Adrenal gland (tissue), 12 donors: ENCODE measurements around the gene PEX14. TPM values are rescaled to one million over a fixed set of nuclear protein-coding genes. Genes with fewer than 3 reads are reported as not detected.

Experiments used
- DNase-seq, 7 donors: peaks; one replicate each; pipeline ENCODE4 v3.0.0-alpha.2; 2019 to 2020
- H3K27ac ChIP-seq, 5 donors: fragments of 200-600 bp; sonication (generic) in 4 of 5; 1 replicate in 3 of 5; 2 replicates in 2 of 5; pipeline versions ENCODE4 v1.5.1 to v1.8.0; 2016 to 2020; ENCODE audit warnings: mild to moderate bottlenecking in 1 of 5
- H3K27me3 ChIP-seq: fragments of 200-600 bp; 2 replicates; pipeline ENCODE4 v1.8.0; 2021
- H3K36me3 ChIP-seq, 2 donors: fragments of 200-600 bp; replicated peaks in 1 of 2; 1 replicate in 1 of 2; 2 replicates in 1 of 2; pipeline versions ENCODE4 v1.5.1 to v1.8.0; 2018 to 2022
- H3K4me1 ChIP-seq, 2 donors: fragments of 200-600 bp; replicated peaks in 1 of 2; 1 replicate in 1 of 2; 2 replicates in 1 of 2; pipeline versions ENCODE4 v1.5.1 to v1.8.0; 2018 to 2021
- H3K4me3 ChIP-seq, 4 donors: fragments of 200-600 bp; sonication (generic) in 3 of 4; one replicate each; pipeline ENCODE4 v1.5.1; 2016 to 2018
- H3K9me3 ChIP-seq, 3 donors: fragments of 200-600 bp; sonication (generic) in 1 of 3; replicated peaks in 1 of 3; 1 replicate in 2 of 3; 2 replicates in 1 of 3; pipeline versions ENCODE4 v1.5.1 to v1.8.0; 2016 to 2021
- CTCF ChIP-seq, 6 experiments: fragments of 450-650 bp in 4 of 6; fragments of 200-600 bp in 2 of 6; sonication (generic) in 1 of 6; IDR thresholded peaks; 1 replicate in 5 of 6; 2 replicates in 1 of 6; pipeline versions ENCODE4 v1.5.1 to v1.8.0; 2016 to 2021; ENCODE audit warnings: antibody characterized with exemption in 6 of 6, mild to moderate bottlenecking in 2 of 6, moderate library complexity in 1 of 6
- POLR2A ChIP-seq, 2 donors: fragments of 450-650 bp; IDR thresholded peaks; one replicate each; pipeline ENCODE4 v1.6.1; 2017; ENCODE audit warnings: antibody characterized with exemption in 2 of 2, mild to moderate bottlenecking in 2 of 2, moderate library complexity in 1 of 2
- WGBS, 4 donors: extraction: QIAGEN DNeasy Blood & Tissue Kit in 2 of 4; methylation state at CpG; one replicate each; pipeline versions ENCODE4 v1.1.5 to v1.1.7; 2013 to 2017; 5-methylcytosine and 5-hydroxymethylcytosine counted together
- intact Hi-C, 2 donors: fragments of 100-400 bp; cut with DNase I; formaldehyde crosslinking; loops; one replicate each; pipeline versions ENCODE4 v1.14.1 to v1.15.0; 2022 to 2023
- polyA plus RNA-seq, 3 donors: library from polyadenylated mRNA; stranded (reverse); fragments of 200-250 nt in 2 of 3; fragments of 350-450 nt in 1 of 3; fragmentation: Illumina TruSeq in 1 of 3; extraction: RNeasy Lipid Tissue Mini Kit (QIAGEN cat#74804) in 1 of 3; gene quantifications; one replicate each; pipeline ENCODE4 v1.2.3, GENCODE V29; 2013 to 2014
- total RNA-seq, 9 donors: library from RNA; depleted of rRNA in 4 of 9; stranded (reverse); fragments of >200 nt in 4 of 9; fragments of 120-200 nt in 1 of 9; fragmentation: NEBNext Ultra II Directional in 1 of 9; extraction: Animal tissue kit (Norgen Biotek cat#: 25700) in 1 of 9; gene quantifications; one replicate each; pipeline versions ENCODE4 v1.1.0 to v1.2.4, GENCODE V29; 2013 to 2023
- donor health status: healthy with polysubstance abuse.
- donor health status: Bipolar disorder and iron deficiency.
- donor health status: DM: yes; HTN: yes; CAD: no.
- donor health status: DM: no; HTN: no; CAD: no.
- donor health status: DM: no; HTN: no; CAD: no.
- donor health status: DM: yes; HTN: yes; CAD: no.

The PEX14 gene
- total and polyA plus RNA-seq, 12 donors = 9.7 to 23.9 (median 18.1) TPM

GRCh38 chr1:10534519-10534918 is 59.8 kb downstream of the PEX14 start:
- Histone ChIP-seq H3K27ac (no peak overlapping the region), H3K36me3 (no peaks in the 10 kb centered on the region), H3K4me3 (no peak overlapping the region), H3K4me1 (peaks cover 1 to 34% of the 10 kb centered on the region in 2 donors), H3K9me3 (no peaks in the 10 kb centered on the region), H3K27me3 (no peaks in the 10 kb centered on the region)
- intact Hi-C loops = loop anchor here (10.0 kb wide), 2 partner anchors 160 to 250 kb away; no protein-coding TSS in a partner anchor
- peak in 1 of 7 donors; percentile 58 for DNase-seq
- TF ChIP-seq CTCF (IDR thresholded peaks at IDR 0.05) = no peak
- no peak for TF ChIP-seq POLR2A (IDR thresholded peaks at IDR 0.05)
- 89 to 94% (median 92%) methylated on average over 7 of the region's 7 CpGs for WGBS, 4 donors

- peaks cover 16 to 36% of the 10 kb centered on the region in 2 donors for H3K4me1 ChIP-seq
- peak overlapping the region in 2 of 5 donors; percentile 35 to 53 for H3K27ac ChIP-seq
- H3K36me3 ChIP-seq = no peaks in the 10 kb centered on the region
- peak in 4 of 7 donors; percentile 36 to 56 (median 50) for DNase-seq
- H3K4me3 ChIP-seq = no peak overlapping the region
- no peaks in the 10 kb centered on the region for H3K27me3 ChIP-seq
- H3K9me3 ChIP-seq = no peaks in the 10 kb centered on the region
- WGBS, 4 donors = 76 to 79% (median 77%) methylated on average over 13 to 14 of the region's 14 CpGs
- TF ChIP-seq CTCF (IDR thresholded peaks at IDR 0.05) = no peak
- no peak for TF ChIP-seq POLR2A (IDR thresholded peaks at IDR 0.05)
- intact Hi-C loops = loop anchor here (10.0 kb wide), 2 partner anchors 159 to 249 kb away; no protein-coding TSS in a partner anchor
Observed at GRCh38 chr1:10536133-10536770, 61.5 kb downstream of the PEX14 start.

- TF ChIP-seq CTCF (IDR thresholded peaks at IDR 0.05) = no peak
- no peak for TF ChIP-seq POLR2A (IDR thresholded peaks at IDR 0.05)
- peak in 1 of 7 donors; percentile 46 for DNase-seq
- intact Hi-C loops = loop anchor here (10.0 kb wide), 2 partner anchors 158 to 248 kb away; no protein-coding TSS in a partner anchor
- Histone ChIP-seq H3K9me3 (no peaks in the 10 kb centered on the region), H3K27me3 (no peaks in the 10 kb centered on the region), H3K4me1 (peaks cover 16 to 37% of the 10 kb centered on the region in 2 donors), H3K36me3 (no peaks in the 10 kb centered on the region), H3K27ac (peak overlapping the region in 1 of 5 donors; percentile 87), H3K4me3 (no peak overlapping the region)
- 87 to 91% (median 89%) methylated on average over 15 of the region's 15 CpGs for WGBS, 4 donors
Observed at GRCh38 chr1:10537082-10537766, 62.5 kb downstream of the PEX14 start.

GRCh38 chr1:10538646-10539355 is 64.1 kb downstream of the PEX14 start:
- Histone ChIP-seq H3K27ac (peak overlapping the region in 3 of 5 donors; percentile 72 to 87 (median 87)), H3K27me3 (no peaks in the 10 kb centered on the region), H3K4me1 (peaks cover 16 to 37% of the 10 kb centered on the region in 2 donors), H3K9me3 (no peaks in the 10 kb centered on the region), H3K36me3 (no peaks in the 10 kb centered on the region), H3K4me3 (no peak overlapping the region)
- intact Hi-C loops = loop anchor here (10.0 kb wide), 2 partner anchors 156 to 246 kb away; no protein-coding TSS in a partner anchor
- peak in 1 of 7 donors; percentile 45 for DNase-seq
- 72 to 82% (median 77%) methylated on average over 9 to 13 of the region's 13 CpGs for WGBS, 4 donors
- TF ChIP-seq POLR2A (IDR thresholded peaks at IDR 0.05) (no peak), CTCF (IDR thresholded peaks at IDR 0.05) (no peak)
